RPMI7951 (cell line): ENCODE measurements around the gene DOCK9. TPM values are rescaled to one million over a fixed set of nuclear protein-coding genes. Genes with fewer than 3 reads are reported as not detected.

ENCODE experiments used
- DNase-seq: peaks from one replicate; pipeline ENCODE4 v3.0.0-alpha.2; 2012; ENCODE audit warnings: low read depth
- total RNA-seq: library from RNA; depleted of rRNA; stranded (reverse); fragments of >200 nt; shearing (Covaris generic); gene quantifications from 2 replicates; pipeline ENCODE4 v1.2.3, GENCODE V29; 2014

Gene DOCK9
- total RNA-seq, 1 experiment from 2014 or later, result 36.9 TPM

DNA sequence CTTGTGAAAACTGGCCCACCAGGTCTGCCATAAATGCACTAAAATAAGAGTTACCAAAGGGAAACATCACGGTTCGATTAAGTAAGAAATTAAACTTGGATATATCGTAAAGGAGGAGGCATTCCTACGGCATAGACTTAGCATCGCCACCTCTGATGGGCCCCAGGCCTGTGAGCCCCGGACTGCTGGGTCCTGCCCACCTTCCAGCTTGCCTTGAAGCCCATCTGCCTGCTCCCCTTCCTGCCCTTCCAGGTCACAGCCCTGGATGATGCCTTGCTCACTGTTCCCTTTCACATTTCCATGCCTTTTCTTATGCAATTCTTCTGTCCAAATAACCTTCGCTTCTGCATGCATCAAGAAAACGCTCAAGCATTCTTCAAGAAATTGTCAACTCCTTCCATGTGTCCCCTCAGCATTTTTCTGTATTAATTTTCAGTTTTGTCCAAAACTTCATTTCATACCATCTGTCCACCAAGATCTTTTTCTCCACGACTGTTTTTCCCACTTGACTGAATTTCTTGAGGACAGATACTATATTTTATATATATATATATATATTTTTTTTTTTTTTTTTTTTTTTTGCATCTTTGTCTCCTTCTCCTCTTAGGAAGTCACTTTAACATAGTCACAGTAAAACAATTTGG is 91.2 kb downstream of the DOCK9 start:
- DNase-seq, result no peak

GRCh38 chr13:98885600-98885999 is 92.3 kb downstream of the DOCK9 start:
- DNase-seq, result no peak

- DNase-seq, result no peak
Observed at GRCh38 chr13:98883998-98884397, 93.9 kb downstream of the DOCK9 start.

GRCh38 chr13:98881390-98881789 is 96.5 kb downstream of the DOCK9 start:
- no peak for DNase-seq

- no peak for DNase-seq
Observed at GRCh38 chr13:98880677-98881076, 97.2 kb downstream of the DOCK9 start.

DNA sequence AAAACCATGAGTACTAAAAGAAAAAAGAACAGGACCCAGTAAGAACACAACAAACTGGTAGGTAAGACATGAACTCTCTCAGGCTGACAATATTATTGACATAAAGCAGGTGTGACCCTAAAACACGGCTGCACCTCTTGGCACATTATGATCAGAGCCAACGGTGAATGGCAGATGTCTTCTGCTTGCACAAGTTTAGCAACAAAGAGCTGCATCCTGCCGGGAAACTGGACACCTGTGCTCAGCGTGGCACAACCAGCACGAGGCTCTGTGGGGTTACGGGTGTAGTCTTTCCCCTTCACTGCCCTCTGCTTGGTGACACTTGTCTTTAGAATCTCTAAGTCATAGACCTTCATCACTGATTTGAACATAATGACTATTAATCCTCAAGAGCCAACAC is 97.9 kb downstream of the DOCK9 start:
- no peak for DNase-seq

DNA sequence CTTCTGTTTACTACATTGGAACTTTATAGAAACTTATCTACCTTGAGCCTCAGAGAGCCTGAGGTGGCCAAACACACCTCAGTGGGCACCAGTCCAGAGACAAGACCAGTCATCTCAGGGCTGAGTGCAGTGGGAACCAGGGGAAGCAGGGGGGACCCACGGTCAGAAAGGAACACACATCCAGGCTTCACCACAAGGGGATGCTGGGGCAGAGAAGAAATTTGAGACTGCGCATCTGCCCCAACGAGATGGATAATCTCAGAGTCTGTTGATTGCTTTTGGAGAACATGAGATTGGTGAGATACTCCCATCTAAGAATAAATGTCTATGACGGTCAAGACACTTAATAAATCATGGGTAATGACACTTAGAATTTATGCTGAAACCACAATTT is 98.7 kb downstream of the DOCK9 start:
- no peak for DNase-seq

GRCh38 chr13:98878486-98879126 is 99.3 kb downstream of the DOCK9 start:
- DNase-seq, result no peak

- no peak for DNase-seq
Observed at GRCh38 chr13:98877936-98878335, 99.9 kb downstream of the DOCK9 start.

GRCh38 chr13:98877466-98877865 is 100.4 kb downstream of the DOCK9 start:
- no peak for DNase-seq

DNA sequence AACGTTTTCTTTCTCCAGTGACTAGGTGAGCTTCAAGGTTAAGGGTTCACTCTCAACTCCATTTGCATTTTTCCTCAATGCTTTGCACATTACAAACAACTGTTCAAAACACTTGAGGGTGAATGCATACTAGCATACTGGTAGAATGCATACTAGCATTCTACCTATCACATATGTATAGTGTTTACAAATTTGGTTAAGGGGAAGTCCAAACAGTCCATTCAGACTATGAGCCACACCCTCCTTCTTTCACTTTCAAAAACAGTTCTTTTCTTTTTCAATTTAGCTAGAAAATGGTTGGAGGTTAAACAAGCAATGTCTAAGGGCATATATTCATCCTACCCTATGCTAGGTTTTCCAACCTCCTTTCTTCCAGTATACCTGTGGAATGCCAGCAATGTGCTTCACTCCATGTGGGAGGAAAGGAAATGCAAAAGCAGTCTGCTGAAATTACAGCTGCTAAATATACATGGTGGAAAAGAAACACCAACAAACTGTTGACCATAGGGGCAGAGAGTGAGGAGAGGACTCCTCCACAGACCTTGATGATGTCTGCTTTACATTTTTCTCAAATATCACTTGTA is 102.6 kb downstream of the DOCK9 start:
- no peak for DNase-seq

DNA sequence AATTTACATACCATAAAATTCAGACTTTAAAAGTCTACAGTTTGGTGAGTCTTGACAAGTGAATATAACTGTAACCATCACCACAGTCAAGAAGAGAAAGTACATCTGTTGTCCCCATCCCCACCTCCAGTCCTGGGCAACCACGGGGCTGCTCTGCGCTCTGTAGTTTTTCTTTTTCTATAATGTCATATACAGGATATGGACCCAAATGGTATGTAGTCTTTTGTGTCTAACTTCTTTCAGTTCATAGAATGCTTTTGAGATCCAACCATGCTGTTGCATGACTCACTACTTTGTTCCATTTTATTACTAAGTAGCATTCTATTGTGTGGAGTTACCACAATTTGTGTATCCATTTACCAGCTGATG is 103.9 kb downstream of the DOCK9 start:
- no peak for DNase-seq

GRCh38 chr13:98873377-98874028 is 104.4 kb downstream of the DOCK9 start:
- no peak for DNase-seq

- no peak for DNase-seq
Observed at GRCh38 chr13:98871727-98872126, 106.1 kb downstream of the DOCK9 start.

DNA sequence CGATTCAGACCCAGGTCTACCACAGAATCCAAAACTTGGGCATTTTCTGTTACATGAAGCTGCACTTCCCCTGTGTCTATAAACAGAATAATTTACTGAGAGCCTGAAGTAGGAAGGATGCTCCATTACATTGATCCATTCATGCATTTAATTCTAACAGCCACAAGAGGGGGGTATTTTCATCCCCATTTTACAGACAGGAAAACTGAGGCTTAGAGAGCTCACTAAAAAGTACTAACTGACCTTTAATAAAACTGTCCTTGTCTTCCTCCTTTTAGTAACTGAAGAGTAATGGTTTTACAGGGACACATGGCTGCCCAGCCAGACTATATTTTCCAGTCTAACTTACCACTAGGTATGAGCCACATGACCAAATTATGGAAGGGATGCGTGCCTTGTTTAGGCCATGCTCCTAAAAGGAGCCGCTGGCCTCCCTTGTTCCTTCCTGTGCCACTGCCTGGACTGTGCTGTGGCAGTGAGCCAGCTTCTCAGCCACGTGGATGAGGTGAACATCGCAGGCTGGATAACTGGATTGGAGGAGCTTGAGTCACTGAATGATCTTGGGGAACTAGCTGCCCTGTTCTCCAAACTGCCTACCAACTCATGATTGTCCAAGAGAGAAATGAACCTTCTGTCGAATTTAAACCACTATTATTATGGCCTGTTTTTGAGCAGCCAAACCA is 108.3 kb downstream of the DOCK9 start:
- peak; percentile 36 for DNase-seq

DNA sequence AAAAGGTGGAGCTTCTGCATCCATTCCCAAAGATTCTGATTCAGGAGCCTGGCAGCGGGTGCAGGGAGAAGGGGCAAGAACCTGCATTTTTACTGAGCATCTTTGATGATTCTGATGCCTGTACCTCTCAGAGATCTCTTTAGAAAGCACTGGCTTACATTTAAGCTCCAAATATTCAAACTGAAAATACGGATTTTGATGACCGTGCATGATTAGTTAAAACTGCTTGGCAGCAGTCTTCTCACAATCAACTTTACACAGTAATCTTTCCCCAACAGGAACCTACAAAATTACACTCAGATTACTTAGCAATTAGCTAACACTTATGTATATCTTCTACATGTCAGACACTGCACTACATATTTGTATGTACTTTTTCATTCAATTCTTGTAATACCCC is 108.9 kb downstream of the DOCK9 start:
- no peak for DNase-seq

DNA sequence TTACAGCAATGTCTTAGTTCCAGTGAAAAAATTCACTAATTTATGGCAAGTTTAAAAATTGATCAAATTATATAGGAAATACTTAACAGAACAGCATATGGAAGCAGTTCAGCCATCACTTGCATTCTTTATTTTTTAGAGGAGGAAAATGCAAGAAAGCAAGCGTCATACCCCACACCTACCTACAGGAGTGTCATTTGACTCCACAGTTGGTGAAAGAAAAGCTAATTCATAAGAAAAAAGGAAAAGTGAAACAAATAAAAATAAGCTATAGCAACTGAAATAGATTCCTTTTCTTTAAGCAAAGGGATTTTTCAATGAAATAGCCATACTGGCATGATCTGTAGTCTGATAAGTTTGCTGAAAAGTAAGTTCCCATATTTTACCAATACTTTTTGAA is 111.0 kb downstream of the DOCK9 start:
- no peak for DNase-seq

DNA sequence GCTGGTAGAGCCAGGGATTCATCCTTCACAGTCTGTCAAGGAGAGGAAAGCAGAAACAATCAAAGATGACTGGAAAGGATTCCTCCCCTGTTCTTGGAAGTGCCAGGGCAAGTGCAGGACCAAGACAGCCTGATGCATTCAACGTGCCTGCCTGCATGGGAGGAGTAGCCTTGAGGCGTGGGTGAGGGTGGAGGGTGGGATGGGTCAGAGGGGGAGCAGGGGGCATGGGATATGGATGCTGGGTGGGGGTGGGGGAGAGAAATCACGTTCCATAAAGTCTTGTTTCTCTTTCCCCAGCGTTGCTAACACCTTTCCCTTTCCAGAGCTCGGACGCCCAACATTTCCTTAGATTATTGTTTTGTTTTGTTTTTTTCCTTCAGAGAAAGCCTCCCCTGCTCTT is 117.4 kb downstream of the DOCK9 start:
- no peak for DNase-seq

DNA sequence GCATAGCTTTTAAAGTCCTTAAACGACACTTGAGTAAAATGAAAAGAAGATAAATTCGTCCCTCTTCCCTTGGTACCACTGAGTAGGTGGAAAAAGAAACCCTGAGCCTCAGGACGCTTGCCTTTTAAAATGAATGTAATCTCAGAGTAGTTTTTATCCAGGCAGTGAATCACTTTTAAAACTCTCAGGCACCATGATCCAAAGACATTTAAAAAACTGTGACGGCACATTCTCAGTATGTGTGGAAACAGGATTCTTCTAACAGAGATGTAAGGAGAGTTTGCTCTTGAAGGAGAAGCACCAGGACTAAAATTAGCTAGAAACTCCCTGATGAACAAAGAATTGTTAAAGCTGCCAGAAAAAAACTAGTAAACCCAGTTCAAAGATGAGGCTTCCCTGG is 119.7 kb downstream of the DOCK9 start:
- DNase-seq, result no peak

- no peak for DNase-seq
Observed at GRCh38 chr13:98856983-98857382, 120.9 kb downstream of the DOCK9 start.

DNA sequence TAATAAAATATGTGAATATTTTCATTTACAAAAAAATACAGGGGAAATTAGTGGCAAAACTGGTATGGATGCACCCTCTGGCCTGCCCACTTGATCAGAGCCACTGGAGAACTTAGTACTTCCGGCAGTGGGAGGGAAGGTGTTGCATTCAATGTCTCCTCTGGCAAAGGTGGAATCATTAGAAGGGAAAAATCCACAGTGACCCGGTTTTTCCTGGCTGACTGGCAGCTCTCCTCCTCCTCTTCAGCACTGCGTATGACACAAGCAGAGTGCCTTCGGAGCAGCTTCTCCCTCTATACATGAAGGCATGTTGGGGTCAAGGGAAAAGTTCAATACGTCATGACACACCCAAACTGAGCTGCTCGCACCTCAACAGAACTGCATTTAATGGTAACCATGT is 123.4 kb downstream of the DOCK9 start:
- no peak for DNase-seq

GRCh38 chr13:98853771-98854221 is 124.1 kb downstream of the DOCK9 start:
- peak; percentile 3 for DNase-seq
